Measurements from ENCODE around the gene LCE3D. TPM values are rescaled to one million over a fixed set of nuclear protein-coding genes. Genes with fewer than 3 reads are reported as not detected.

Gene LCE3D
- total RNA-seq, 4 donors from 2014 or later, result not detected

DNA sequence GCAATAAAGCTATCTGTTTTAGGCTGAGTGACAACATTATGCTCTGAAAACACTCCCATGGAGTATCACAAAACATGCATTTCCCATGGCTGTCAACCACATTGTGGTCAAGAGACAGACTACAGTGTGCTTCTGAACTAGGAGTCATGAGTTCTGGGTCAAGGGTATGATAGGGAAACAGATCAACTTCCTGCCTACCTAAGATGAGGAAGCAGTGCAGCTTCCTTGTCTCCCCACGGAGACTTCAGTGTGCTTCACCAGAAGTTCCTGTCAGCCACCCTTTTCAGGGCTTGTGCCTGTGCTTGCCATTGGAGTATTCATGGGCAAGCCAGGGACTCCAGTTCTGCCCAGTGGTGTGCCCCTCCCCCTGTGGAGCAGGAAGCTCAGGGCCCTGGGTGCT is 33.6 kb downstream of the LCE3D start:
- H3K36me3 ChIP-seq, result no peaks in the 10 kb centered on the region
- no peak overlapping the region for H3K4me3 ChIP-seq (replicated peaks in 1 of 3)
- H3K9me3 ChIP-seq, result no peaks in the 10 kb centered on the region
- H3K4me1 ChIP-seq, result no peaks in the 10 kb centered on the region
- no peak overlapping the region for H3K27ac ChIP-seq
- no peak for DNase-seq
- 55 to 56% methylated on average over 1 of the region's 1 CpG for WGBS, 2 donors
- intact Hi-C loops (cut with DNase I), result no loop called here
- H3K27me3 ChIP-seq, result no peaks in the 10 kb centered on the region
- TF ChIP-seq POLR2A (IDR thresholded peaks at IDR 0.05), result no peak
- TF ChIP-seq CTCF (IDR thresholded peaks at IDR 0.05), result no peak

DNA sequence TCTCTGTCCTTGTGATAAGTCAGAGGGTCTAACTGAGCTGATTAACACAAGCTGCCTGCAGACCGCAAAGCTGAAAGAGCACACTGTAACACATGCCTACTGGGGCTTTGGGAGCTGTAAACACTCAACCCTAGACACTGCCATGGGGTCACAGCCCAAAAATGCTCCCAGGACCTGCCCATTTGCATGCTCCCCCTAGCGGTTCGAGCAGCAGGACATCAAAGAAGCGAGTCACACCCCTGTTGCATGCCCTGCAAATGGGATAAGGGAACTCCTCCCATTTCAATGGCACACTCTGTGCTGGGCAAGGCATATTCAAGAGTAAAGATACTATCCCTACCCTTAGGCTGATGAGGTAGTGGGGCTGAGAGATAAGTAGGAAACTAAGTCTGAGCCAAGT is 36.5 kb downstream of the LCE3D start:
- intact Hi-C loops (cut with DNase I), result no loop called here
- Histone ChIP-seq H3K4me1 (no peaks in the 10 kb centered on the region), H3K27ac (no peak overlapping the region), H3K4me3 (replicated peaks in 1 of 3) (no peak overlapping the region), H3K9me3 (no peaks in the 10 kb centered on the region), H3K27me3 (no peaks in the 10 kb centered on the region), H3K36me3 (no peaks in the 10 kb centered on the region)
- 32 to 48% methylated on average over 4 of the region's 4 CpGs for WGBS, 2 donors
- no peak for TF ChIP-seq CTCF (IDR thresholded peaks at IDR 0.05)
- no peak for TF ChIP-seq POLR2A (IDR thresholded peaks at IDR 0.05)
- DNase-seq, result no peak

DNA sequence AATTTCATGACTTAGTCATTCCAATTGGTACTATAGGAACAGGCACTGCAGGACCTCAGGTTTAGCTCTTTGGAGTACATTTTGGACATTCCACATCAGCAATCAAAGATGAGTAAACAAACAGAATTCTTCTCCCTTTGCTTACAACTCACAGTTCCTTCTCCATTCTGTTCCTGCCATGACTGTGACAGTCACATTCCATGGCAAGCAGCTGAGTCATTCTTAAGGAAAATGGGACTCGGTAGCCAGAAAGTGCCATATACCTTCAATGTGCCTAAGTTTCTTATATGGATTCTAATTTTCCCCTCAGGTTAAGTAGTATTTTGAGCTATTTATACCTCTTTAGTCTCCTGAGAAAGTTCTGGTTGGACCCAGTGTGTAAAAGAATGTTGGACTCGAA is 40.4 kb downstream of the LCE3D start:
- intact Hi-C loops (cut with DNase I), result no loop called here

GRCh38 chr1:152537496-152537895 is 42.8 kb downstream of the LCE3D start:
- Histone ChIP-seq H3K9me3 (no peaks in the 10 kb centered on the region), H3K36me3 (no peaks in the 10 kb centered on the region), H3K27ac (no peak overlapping the region), H3K4me1 (no peaks in the 10 kb centered on the region), H3K27me3 (no peaks in the 10 kb centered on the region), H3K4me3 (replicated peaks in 1 of 3) (no peak overlapping the region)
- TF ChIP-seq CTCF (IDR thresholded peaks at IDR 0.05) (no peak), POLR2A (IDR thresholded peaks at IDR 0.05) (no peak)
- intact Hi-C loops (cut with DNase I), result no loop called here
- DNase-seq, result no peak
- WGBS, 2 donors, result 31 to 51% methylated on average over 4 of the region's 4 CpGs

More for the DNA sequence above, 40.4 kb downstream of the LCE3D start:
- H3K4me3 ChIP-seq (replicated peaks in 1 of 3), result no peak overlapping the region
- H3K4me1 ChIP-seq, result no peaks in the 10 kb centered on the region
- H3K36me3 ChIP-seq, result no peaks in the 10 kb centered on the region
- H3K27me3 ChIP-seq, result no peaks in the 10 kb centered on the region
- no peaks in the 10 kb centered on the region for H3K9me3 ChIP-seq
- TF ChIP-seq POLR2A (IDR thresholded peaks at IDR 0.05), result no peak
- TF ChIP-seq CTCF (IDR thresholded peaks at IDR 0.05), result no peak
- WGBS, 2 donors, result 71 to 72% methylated on average over 2 of the region's 2 CpGs
- no peak for DNase-seq
- H3K27ac ChIP-seq, result no peak overlapping the region

GRCh38 chr1:152535774-152536173 is 44.5 kb downstream of the LCE3D start:
- no peak for DNase-seq
- Histone ChIP-seq H3K4me1 (no peaks in the 10 kb centered on the region), H3K27ac (no peak overlapping the region), H3K9me3 (no peaks in the 10 kb centered on the region), H3K36me3 (no peaks in the 10 kb centered on the region), H3K27me3 (no peaks in the 10 kb centered on the region), H3K4me3 (replicated peaks in 1 of 3) (no peak overlapping the region)
- intact Hi-C loops (cut with DNase I), result no loop called here
- 65 to 75% methylated on average over 3 of the region's 3 CpGs for WGBS, 2 donors
- no peak for TF ChIP-seq CTCF (IDR thresholded peaks at IDR 0.05)
- TF ChIP-seq POLR2A (IDR thresholded peaks at IDR 0.05), result no peak

Measured in thyroid gland (tissue), 4 donors.